HCT116 (cell line): Measurements from ENCODE around the gene GRB2. TPM values are rescaled to one million over a fixed set of nuclear protein-coding genes. Genes with fewer than 3 reads are reported as not detected.
"Not testable (repeated sequence)": the region's sequence is repeated elsewhere in the genome, so short reads cannot be mapped to it uniquely, and the experiment has no call there.

Experiments used
- ATAC-seq: fragments of 200-7000 bp; cut with Tn5 transposase; 2 replicates; pipeline ENCODE4 v1.9.1; 2020; ENCODE audit warnings: mild to moderate bottlenecking, moderate library complexity
- BruUV-seq: library from RNA; stranded (reverse); fragments of 400-500 nt; replicated peaks from 2 replicates; lab custom pipeline; 2021; lab: Mats Ljungman, UMichigan
- CTCF ChIA-PET: fragments of 300-600 bp; sonication (Branson Sonifier 250); formaldehyde crosslinking; loops from one replicate; lab custom pipeline; 2021; ENCODE audit warnings: antibody characterized with exemption; lab: Charles Lee
- POLR2A ChIA-PET: fragments of 300-600, 350-600 bp; sonication (Branson Sonifier 250); formaldehyde crosslinking; loops from one replicate; lab custom pipeline; 2021; ENCODE audit warnings: antibody characterized with exemption; lab: Charles Lee
- RAD21 ChIA-PET, 2 experiments: fragments of 300-600 bp; sonication (Branson Sonifier 250); formaldehyde crosslinking; loops; one replicate each; lab custom pipeline; 2023; ENCODE audit warnings: low total read pairs in 2 of 2; ENCODE audit not compliant: uncharacterized antibody in 2 of 2, unreplicated experiment in 2 of 2, low non-redundant PET in 1 of 2; lab: Charles Lee
- DNase-seq: peaks from one replicate; pipeline ENCODE4 v3.0.0-alpha.2; 2010; ENCODE audit warnings: low read depth, low spot score
- H2AFZ ChIP-seq: fragments of 200-600 bp; shearing (Covaris generic), sonication (generic); 2 replicates; pipeline ENCODE4 v1.6.1; 2017; ENCODE audit warnings: low read depth, mixed run types, mixed read lengths, antibody characterized with exemption, low read length; ENCODE audit not compliant: poor library complexity, severe bottlenecking
- H3K27ac ChIP-seq: 2 replicates; pipeline ENCODE4 v1.5.1; 2012; ENCODE audit warnings: low read depth, low read length
- H3K27me3 ChIP-seq: fragments of 200-600 bp; sonication (generic); 2 replicates; pipeline ENCODE4 v1.6.1; 2016; ENCODE audit warnings: mixed run types, low read length, mixed read lengths; ENCODE audit not compliant: insufficient read depth
- H3K36me3 ChIP-seq, 2 experiments: fragments of 200-500 bp in 1 of 2; fragments of 200-600 bp in 1 of 2; sonication (Bioruptor generic) in 1 of 2; sonication (generic) in 1 of 2; 2 replicates each; pipeline versions ENCODE4 v1.5.1 to v1.6.1; 2014 to 2016; ENCODE audit warnings: low read length in 2 of 2, inconsistent platforms in 1 of 2, mixed read lengths in 1 of 2, mixed run types in 1 of 2; ENCODE audit not compliant: insufficient read depth in 2 of 2, control insufficient read depth in 1 of 2
- H3K4me1 ChIP-seq, 2 experiments: fragments of 200-600 bp in 1 of 2; sonication (generic) in 1 of 2; 2 replicates each; pipeline versions ENCODE4 v1.5.1 to v1.6.1; 2012 to 2017; ENCODE audit warnings: low read length in 2 of 2, inconsistent platforms in 1 of 2, mild to moderate bottlenecking in 1 of 2, mixed read lengths in 1 of 2, mixed run types in 1 of 2, moderate library complexity in 1 of 2; ENCODE audit not compliant: insufficient read depth in 2 of 2, control insufficient read depth in 1 of 2
- H3K4me2 ChIP-seq: fragments of 200-600 bp; sonication (generic); 2 replicates; pipeline ENCODE4 v1.6.1; 2017; ENCODE audit warnings: mixed run types, low read length, mixed read lengths
- H3K4me3 ChIP-seq, 2 experiments: fragments of 200-600 bp in 1 of 2; sonication (generic) in 1 of 2; replicated peaks in 1 of 2; 2 replicates each; pipeline ENCODE4 v1.5.1; 2011 to 2016; ENCODE audit warnings: low read length in 2 of 2, control low read depth in 1 of 2, low read depth in 1 of 2, mild to moderate bottlenecking in 1 of 2, mixed read lengths in 1 of 2, mixed run types in 1 of 2
- H3K79me2 ChIP-seq: fragments of 200-600 bp; sonication (generic); 2 replicates; pipeline ENCODE4 v1.6.1; 2017; ENCODE audit warnings: mild to moderate bottlenecking, mixed run types, low read length, moderate library complexity, mixed read lengths; ENCODE audit not compliant: insufficient read depth
- H3K9ac ChIP-seq: fragments of 200-600 bp; sonication (generic); 2 replicates; pipeline ENCODE4 v1.6.1; 2016; ENCODE audit warnings: low read length, mixed read lengths
- H3K9me2 ChIP-seq: fragments of 200-600 bp; sonication (generic), shearing (Covaris generic); 2 replicates; pipeline ENCODE4 v1.6.1; 2017; ENCODE audit warnings: mixed run types, mild to moderate bottlenecking, moderate library complexity; ENCODE audit not compliant: insufficient read depth
- H3K9me3 ChIP-seq, 2 experiments: fragments of 200-500 bp in 1 of 2; fragments of 200-600 bp in 1 of 2; sonication (Bioruptor generic) in 1 of 2; sonication (generic) in 1 of 2; 2 replicates each; pipeline ENCODE4 v1.6.1; 2014 to 2017; ENCODE audit warnings: low read length in 2 of 2, mixed read lengths in 2 of 2, inconsistent platforms in 1 of 2, low read depth in 1 of 2, mild to moderate bottlenecking in 1 of 2, mixed run types in 1 of 2, moderate library complexity in 1 of 2; ENCODE audit not compliant: control insufficient read depth in 1 of 2, insufficient read depth in 1 of 2
- H4K20me1 ChIP-seq: fragments of 200-600 bp; sonication (generic), shearing (Covaris generic); 2 replicates; pipeline ENCODE4 v1.6.1; 2017; ENCODE audit warnings: mixed run types, mild to moderate bottlenecking, moderate library complexity; ENCODE audit not compliant: insufficient read depth
- ZFX ChIP-seq: fragments of 450-650 bp; IDR thresholded peaks from 2 replicates; pipeline ENCODE4 v1.6.1; 2017
- intact Hi-C: fragments of 100-400 bp; cut with micrococcal nuclease; formaldehyde crosslinking; loops from 2 replicates; pipeline ENCODE4 v1.10.0; 2022
- total RNA-seq: library from RNA; stranded (reverse); gene quantifications from one replicate; pipeline ENCODE4 v1.2.1, GENCODE V29; 2021; ENCODE audit not compliant: unreplicated experiment

GRB2 gene
- total RNA-seq, 1 experiment from 2014 or later = 146 TPM

GRCh38 chr17:75295201-75296158, 110.0 kb downstream of the GRB2 start:
- POLR2A ChIA-PET = interaction anchor here (0.6 kb wide), 1 partner anchor 19 kb away, joined by 3 read pairs; no protein-coding TSS in a partner anchor
- TF ChIP-seq ZFX = no peak
- TF ChIP-seq, all 23 proteins: peak for 0
- no peak overlapping the region for H2AFZ ChIP-seq
- no peaks in the 10 kb centered on the region for H3K27me3 ChIP-seq
- H3K79me2 ChIP-seq = no peaks in the 10 kb centered on the region
- no peak overlapping the region for H3K4me2 ChIP-seq
- no peak overlapping the region for H3K27ac ChIP-seq
- no TSS peak for BruUV-seq
- H3K4me1 ChIP-seq = no peaks in the 10 kb centered on the region
- H3K9ac ChIP-seq = no peak overlapping the region
- intact Hi-C loops = no loop called here
- H3K9me3 ChIP-seq = no peaks in the 10 kb centered on the region
- ChIA-PET CTCF (interaction anchor here (0.6 kb wide), 1 partner anchor 18 kb away, joined by 3 read pairs; no protein-coding TSS in a partner anchor), RAD21 (no interaction called here)
- no peaks in the 10 kb centered on the region for H4K20me1 ChIP-seq
- no peak overlapping the region for H3K4me3 ChIP-seq
- ATAC-seq = no peak
- no peaks in the 10 kb centered on the region for H3K36me3 ChIP-seq
- no peak for DNase-seq
- H3K9me2 ChIP-seq = no peaks in the 10 kb centered on the region

- H3K9me2 ChIP-seq, DNase-seq, H3K4me3 ChIP-seq, H2AFZ ChIP-seq, intact Hi-C loops, H3K27me3 ChIP-seq, H3K9me3 ChIP-seq, H3K27ac ChIP-seq, H3K4me2 ChIP-seq, H3K36me3 ChIP-seq, H4K20me1 ChIP-seq, BruUV-seq, POLR2A ChIA-PET, ATAC-seq, H3K9ac ChIP-seq, CTCF ChIA-PET: not testable (repeated sequence)
- Histone ChIP-seq H3K79me2 (peaks cover 10% of the 10 kb centered on the region), H3K4me1 (peaks cover 9 to 14% of the 10 kb centered on the region in 2 experiments)
- RAD21 ChIA-PET = interaction anchor here in 1 of 2 experiments (0.6 kb wide), 1 partner anchor 30 kb away, joined by 3 read pairs; no protein-coding TSS in a partner anchor
Measured at GRCh38 chr17:75292810-75293448, 112.5 kb downstream of the GRB2 start.
